ENCODE data around the gene ALOX15B. TPM values are rescaled to one million over a fixed set of nuclear protein-coding genes. Genes with fewer than 3 reads are reported as not detected.

ALOX15B gene
- total and polyA plus RNA-seq, 10 of the 15 experiments (the other 5 are each of a cell fraction or from before 2014, with no cell fraction given): 0.01 TPM; not detected in 9

GRCh38 chr17:8079291-8080207 is 40.7 kb downstream of the ALOX15B start (continued):
- TF ChIP-seq FOS (IDR thresholded peaks at IDR 0.05; ENCODE audit: borderline replicate concordance, extremely low read depth, insufficient read length) (no peak), MEF2A (IDR thresholded peaks at IDR 0.05; ENCODE audit: insufficient read depth, low read depth, low read length) (no peak), YY1 (IDR thresholded peaks at IDR 0.05; ENCODE audit: low read depth, low read length) (peak; percentile 68), MYC (IDR thresholded peaks at IDR 0.05; ENCODE audit: insufficient read depth, insufficient read length, insufficient replicate concordance, low read length, severe bottlenecking) (no peak), BMI1 (IDR thresholded peaks at IDR 0.05; ENCODE audit: borderline replicate concordance) (no peak), RAD21 (IDR thresholded peaks at IDR 0.05; ENCODE audit: insufficient read depth, low read depth, low read length) (peak; percentile 57), E2F4 (IDR thresholded peaks at IDR 0.05; ENCODE audit: low read depth, low read length) (no peak), ATF3 (IDR thresholded peaks at IDR 0.05; ENCODE audit: borderline replicate concordance, extremely low read depth, low read depth, low read length) (no peak), RB1 (IDR thresholded peaks at IDR 0.05; ENCODE audit: borderline replicate concordance) (no peak), USF1 (IDR thresholded peaks at IDR 0.05; ENCODE audit: borderline replicate concordance, extremely low read length, insufficient read depth, low read depth, low read length) (no peak), ZNF622 (IDR thresholded peaks at IDR 0.05) (no peak), REST (IDR thresholded peaks at IDR 0.05; ENCODE audit: low read depth, low read length) (no peak)
